Endothelial cell of umbilical vein (primary cell): ENCODE results near the gene NFKB1. TPM values are rescaled to one million over a fixed set of nuclear protein-coding genes. Genes with fewer than 3 reads are reported as not detected.

Experiments used
- BruUV-seq: library from RNA; stranded (reverse); fragments of 400-500 nt; replicated peaks from 2 replicates; lab custom pipeline; 2021; lab: Mats Ljungman, UMichigan
- CTCF ChIA-PET: fragments of 300-600, 350-600 bp; sonication (Branson Sonifier 250); formaldehyde crosslinking; loops from one replicate; lab custom pipeline; 2021; ENCODE audit warnings: antibody characterized with exemption, inconsistent platforms; lab: Charles Lee
- POLR2A ChIA-PET: fragments of 300-600, 350-600 bp; sonication (Branson Sonifier 250); formaldehyde crosslinking; loops from one replicate; lab custom pipeline; 2021; ENCODE audit warnings: antibody characterized with exemption, inconsistent platforms; lab: Charles Lee
- DNase-seq: peaks from one replicate; pipeline ENCODE4 v3.0.0-alpha.2; 2011; ENCODE audit warnings: low read depth, low spot score
- FAIRE-seq: peaks from 2 replicates; lab custom pipeline; 2011; peaks lifted over from hg19 to GRCh38; lab: Jason Lieb, UNC
- H2AFZ ChIP-seq: 2 replicates; pipeline ENCODE4 v1.6.0; 2012; ENCODE audit warnings: low read depth, low read length, control low read depth, inconsistent platforms
- H3K27ac ChIP-seq: 2 replicates; pipeline ENCODE4 v1.5.1; 2011; ENCODE audit warnings: low read depth, mild to moderate bottlenecking, control low read depth, low read length, moderate library complexity; ENCODE audit not compliant: insufficient read depth
- H3K27me3 ChIP-seq, 2 experiments: 2 replicates each; pipeline versions ENCODE4 v1.6.0 to v1.6.1; 2011; ENCODE audit warnings: low read length in 2 of 2, mixed read lengths in 1 of 2; ENCODE audit not compliant: control insufficient read depth in 2 of 2, insufficient read depth in 2 of 2
- H3K36me3 ChIP-seq, 2 experiments: 2 replicates in 1 of 2; 3 replicates in 1 of 2; pipeline ENCODE4 v1.5.1; 2011; ENCODE audit warnings: low read length in 2 of 2, mild to moderate bottlenecking in 1 of 2, moderate library complexity in 1 of 2; ENCODE audit not compliant: control insufficient read depth in 2 of 2, insufficient read depth in 2 of 2; ENCODE audit errors: extremely low read depth in 1 of 2
- H3K4me1 ChIP-seq: 3 replicates; pipeline ENCODE4 v1.5.1; 2011; ENCODE audit warnings: mild to moderate bottlenecking, low read length; ENCODE audit not compliant: control insufficient read depth, insufficient read depth; ENCODE audit errors: extremely low read depth
- H3K4me2 ChIP-seq: 2 replicates; pipeline ENCODE4 v1.6.1; 2011; ENCODE audit warnings: low read length, control low read depth, mixed read lengths; ENCODE audit not compliant: insufficient read depth
- H3K4me3 ChIP-seq, 3 experiments: fragments of 200-600 bp in 1 of 3; sonication (generic), shearing (Covaris generic) in 1 of 3; replicated peaks in 1 of 3; 2 replicates each; pipeline ENCODE4 v1.5.1; 2011 to 2016; ENCODE audit warnings: control low read depth in 3 of 3, low read length in 3 of 3, mild to moderate bottlenecking in 2 of 3, inconsistent platforms in 1 of 3, low read depth in 1 of 3, moderate library complexity in 1 of 3; ENCODE audit not compliant: insufficient read depth in 1 of 3
- H3K79me2 ChIP-seq: 2 replicates; pipeline ENCODE4 v1.6.0; 2012; ENCODE audit warnings: low read length, inconsistent platforms; ENCODE audit not compliant: control insufficient read depth, insufficient read depth
- H3K9ac ChIP-seq: replicated peaks from 2 replicates; pipeline ENCODE3; 2011; ENCODE audit warnings: low read length, control low read depth; ENCODE audit not compliant: insufficient read depth; ENCODE audit errors: extremely low read depth
- H3K9me1 ChIP-seq: replicated peaks from 3 replicates; pipeline ENCODE4 v1.6.0; 2011; ENCODE audit warnings: mild to moderate bottlenecking, low read length; ENCODE audit not compliant: control insufficient read depth, insufficient read depth; ENCODE audit errors: extremely low read depth
- H3K9me3 ChIP-seq: replicated peaks from 2 replicates; pipeline ENCODE4 v1.5.1; 2012; ENCODE audit warnings: low read length, inconsistent platforms; ENCODE audit not compliant: control insufficient read depth, insufficient read depth
- H4K20me1 ChIP-seq: replicated peaks from 2 replicates; pipeline ENCODE3; 2011; ENCODE audit warnings: mild to moderate bottlenecking, low read length; ENCODE audit not compliant: control insufficient read depth, insufficient read depth; ENCODE audit errors: extremely low read depth
- CTCF ChIP-seq, 2 donors: IDR thresholded peaks; 1 replicate in 1 of 2; 2 replicates in 1 of 2; pipeline ENCODE4 v1.5.1; 2011; ENCODE audit warnings: low read length in 2 of 2, mild to moderate bottlenecking in 2 of 2, moderate library complexity in 2 of 2, control low read depth in 1 of 2, inconsistent platforms in 1 of 2, low read depth in 1 of 2; ENCODE audit not compliant: insufficient read depth in 1 of 2; ENCODE audit errors: extremely low read depth in 1 of 2
- EZH2 ChIP-seq: IDR thresholded peaks from 2 replicates; pipeline ENCODE4 v1.6.1; 2012; ENCODE audit warnings: borderline replicate concordance, low read depth, mild to moderate bottlenecking, moderate library complexity, low read length, inconsistent platforms; ENCODE audit not compliant: severe bottlenecking
- FOS ChIP-seq: IDR thresholded peaks from 2 replicates; pipeline ENCODE4 v1.6.1; 2011; ENCODE audit warnings: mild to moderate bottlenecking, low read length, moderate library complexity, borderline replicate concordance; ENCODE audit not compliant: insufficient read depth
- GATA2 ChIP-seq: IDR thresholded peaks from 2 replicates; pipeline ENCODE4 v1.7.0; 2011; ENCODE audit warnings: low read depth, mild to moderate bottlenecking, moderate library complexity, mixed read lengths, low read length; ENCODE audit not compliant: insufficient read length, insufficient read depth
- JUN ChIP-seq: IDR thresholded peaks from 2 replicates; pipeline ENCODE4 v1.6.1; 2011; ENCODE audit warnings: borderline replicate concordance, low read depth; ENCODE audit not compliant: insufficient read length, insufficient read depth
- MYC ChIP-seq: IDR thresholded peaks from one replicate; pipeline ENCODE4 v1.6.1; 2011; ENCODE audit warnings: mild to moderate bottlenecking, low read depth, low read length
- POLR2A ChIP-seq: IDR thresholded peaks from 2 replicates; pipeline ENCODE4 v1.6.1; 2012; ENCODE audit warnings: low read depth, mild to moderate bottlenecking, control low read depth, low read length
- POLR2AphosphoS5 ChIP-seq: IDR thresholded peaks from 2 replicates; pipeline ENCODE4 v1.6.1; 2012; ENCODE audit warnings: low read depth, mild to moderate bottlenecking, control low read depth, low read length, moderate library complexity; ENCODE audit not compliant: insufficient read depth
- dilution Hi-C: fragments of 300-500 bp; cut with MboI; formaldehyde crosslinking; loops from one replicate; pipeline ENCODE4 v1.15.0; 2019; ENCODE audit warnings: low sequenced_read_pairs; ENCODE audit not compliant: extremely low pct_ligation_motif_present
- intact Hi-C: fragments of 100-400 bp; cut with micrococcal nuclease; formaldehyde crosslinking; loops from one replicate; pipeline ENCODE4 v1.10.0; 2022
- polyA plus RNA-seq, 4 experiments: library from polyadenylated mRNA; depleted of rRNA in 3 of 4; stranded (reverse) in 3 of 4; unstranded in 1 of 4; fragments of >200 nt; gene quantifications; 2 replicates each; pipeline versions ENCODE4 v1.2.1 to v1.2.3, GENCODE V29; 2011 to 2012; ENCODE audit warnings: missing spikeins in 1 of 4
- total RNA-seq: library from RNA; stranded (reverse); gene quantifications from 2 replicates; pipeline ENCODE4 v1.2.3, GENCODE V29; 2021
- TF ChIP-seq, protein P1 (sequence below): IDR thresholded peaks from 2 replicates; pipeline ENCODE4 v1.6.1; 2011; ENCODE audit not compliant: insufficient read depth, insufficient read length

Gene NFKB1
- total and polyA plus RNA-seq, 2 donors (not counting 3 experiments of a cell fraction or from before 2014, with no cell fraction given) = 21.3 to 41.4 TPM

DNA sequence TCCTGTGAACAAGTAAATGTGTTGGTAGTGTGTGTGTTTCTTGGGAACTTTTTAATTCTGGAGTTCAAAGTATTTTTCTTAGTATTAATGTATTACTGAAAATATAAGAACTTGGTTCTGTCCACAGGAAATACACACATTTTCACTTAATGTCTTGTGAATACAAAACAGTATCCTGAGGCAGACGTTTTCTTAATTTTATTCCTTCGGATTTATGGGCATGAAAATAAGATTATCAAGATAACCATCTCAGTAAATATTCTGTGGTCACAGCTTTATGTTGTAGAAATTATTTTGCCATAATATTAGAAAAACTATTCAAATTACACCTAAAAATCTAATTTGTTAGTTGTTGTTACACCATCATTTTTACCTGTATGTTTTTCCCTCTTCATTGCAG lies 29.8 kb downstream of the NFKB1 start:
- intact Hi-C loops (no loop called here), dilution Hi-C loops (no loop called here)
- DNase-seq = no peak
- ChIA-PET POLR2A (no interaction called here), CTCF (interaction anchor here (1.1 kb wide), 1 partner anchor 100 kb away, joined by 4 read pairs; no protein-coding TSS in a partner anchor)
- FAIRE-seq = no peak
- Histone ChIP-seq H3K9ac (no peak overlapping the region), H3K4me1 (peaks cover 15% of the 10 kb centered on the region), H3K36me3 (no peaks in the 10 kb centered on the region), H3K27me3 (no peaks in the 10 kb centered on the region), H3K4me3 (no peak overlapping the region), H3K79me2 (peaks cover 6% of the 10 kb centered on the region), H3K4me2 (no peak overlapping the region), H3K27ac (no peak overlapping the region), H3K9me1 (peaks cover 3% of the 10 kb centered on the region), H3K9me3 (no peaks in the 10 kb centered on the region), H2AFZ (no peak overlapping the region), H4K20me1 (no peaks in the 10 kb centered on the region)
- no peak for TF ChIP-seq POLR2AphosphoS5
- TF ChIP-seq POLR2A = no peak
- TF ChIP-seq GATA2 = no peak
- TF ChIP-seq, protein P1, sequence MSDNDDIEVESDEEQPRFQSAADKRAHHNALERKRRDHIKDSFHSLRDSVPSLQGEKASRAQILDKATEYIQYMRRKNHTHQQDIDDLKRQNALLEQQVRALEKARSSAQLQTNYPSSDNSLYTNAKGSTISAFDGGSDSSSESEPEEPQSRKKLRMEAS = no peak
- no peak for TF ChIP-seq FOS
- TF ChIP-seq EZH2 = no peak
- TF ChIP-seq JUN = no peak
- TF ChIP-seq MYC = no peak
- TF ChIP-seq CTCF (IDR thresholded peaks at IDR 0.05; ENCODE audit: extremely low read depth in 1 of 2, insufficient read depth in 1 of 2, low read depth in 1 of 2, low read length in 2 of 2) = no peak
- BruUV-seq = no TSS peak
